C4-2B (cell line): ENCODE data around the gene ANKRD22.

Source experiments
- CTCF ChIP-seq: fragments of 450-650 bp; conservative IDR thresholded peaks from 2 replicates; pipeline ENCODE4 v1.5.1; 2017; ENCODE audit warnings: mild to moderate bottlenecking
- ZFX ChIP-seq: fragments of 450-650 bp; IDR thresholded peaks from 2 replicates; pipeline ENCODE4 v1.6.1; 2017

GRCh38 chr10:88896372-88896993 lies 44.8 kb upstream of the ANKRD22 start:
- no peak for TF ChIP-seq CTCF
- no peak for TF ChIP-seq ZFX
